CD14-positive monocyte (primary cell): ENCODE results near the gene TAF1C. TPM values are rescaled to one million over a fixed set of nuclear protein-coding genes. Genes with fewer than 3 reads are reported as not detected.
A peak's percentile ranks its signal among the peaks of the same experiment; 100 is the strongest.

Experiments used
- DNase-seq, 3 donors: peaks; one replicate each; pipeline ENCODE4 v3.0.0-alpha.2; 2011 to 2022
- H2AFZ ChIP-seq: 2 replicates; pipeline ENCODE4 v1.6.0; 2012; ENCODE audit warnings: mild to moderate bottlenecking, low read depth, low read length, inconsistent platforms; ENCODE audit not compliant: insufficient read depth, poor library complexity, severe bottlenecking
- H3K27ac ChIP-seq, 2 donors: 1 replicate in 1 of 2; 2 replicates in 1 of 2; pipeline ENCODE4 v1.5.1; 2012 to 2013; ENCODE audit warnings: low read length in 2 of 2, control low read depth in 1 of 2, inconsistent platforms in 1 of 2, low read depth in 1 of 2, mild to moderate bottlenecking in 1 of 2
- H3K27me3 ChIP-seq, 2 donors: one replicate each; pipeline versions ENCODE4 v1.6.0 to v1.6.1; 2011 to 2013; ENCODE audit warnings: low read length in 2 of 2; ENCODE audit not compliant: control insufficient read depth in 2 of 2, insufficient read depth in 2 of 2
- H3K36me3 ChIP-seq, 2 donors: replicated peaks in 1 of 2; 1 replicate in 1 of 2; 2 replicates in 1 of 2; pipeline versions ENCODE4 v1.5.1 to v1.6.1; 2012 to 2013; ENCODE audit warnings: low read length in 2 of 2, control low read depth in 1 of 2, inconsistent platforms in 1 of 2, mild to moderate bottlenecking in 1 of 2; ENCODE audit not compliant: insufficient read depth in 2 of 2, control insufficient read depth in 1 of 2
- H3K4me1 ChIP-seq, 2 donors: 1 replicate in 1 of 2; 2 replicates in 1 of 2; pipeline versions ENCODE4 v1.5.1 to v1.6.1; 2012 to 2013; ENCODE audit warnings: low read length in 2 of 2, control low read depth in 1 of 2, inconsistent platforms in 1 of 2, mild to moderate bottlenecking in 1 of 2, moderate library complexity in 1 of 2; ENCODE audit not compliant: insufficient read depth in 2 of 2, control insufficient read depth in 1 of 2
- H3K4me2 ChIP-seq: replicated peaks from 2 replicates; pipeline ENCODE3; 2012; ENCODE audit warnings: low read length, moderate library complexity, mild to moderate bottlenecking; ENCODE audit not compliant: poor library complexity, severe bottlenecking; ENCODE audit errors: extremely low read depth
- H3K4me3 ChIP-seq, 3 experiments: fragments of 200-600 bp in 1 of 3; sonication (generic) in 1 of 3; replicated peaks in 1 of 3; 1 replicate in 2 of 3; 2 replicates in 1 of 3; pipeline ENCODE4 v1.5.1; 2011 to 2013; ENCODE audit warnings: low read length in 3 of 3, mild to moderate bottlenecking in 3 of 3, control low read depth in 2 of 3, low read depth in 2 of 3, inconsistent platforms in 1 of 3, moderate library complexity in 1 of 3
- H3K79me2 ChIP-seq: 2 replicates; pipeline ENCODE4 v1.6.0; 2012; ENCODE audit warnings: mild to moderate bottlenecking, control low read depth, inconsistent platforms, low read length, moderate library complexity; ENCODE audit not compliant: insufficient read depth
- H3K9ac ChIP-seq: 2 replicates; pipeline ENCODE4 v1.6.0; 2017; ENCODE audit warnings: low read length, mild to moderate bottlenecking; ENCODE audit not compliant: insufficient read depth, poor library complexity, severe bottlenecking
- H3K9me3 ChIP-seq, 2 donors: replicated peaks in 1 of 2; 1 replicate in 1 of 2; 2 replicates in 1 of 2; pipeline versions ENCODE4 v1.5.1 to v1.6.1; 2012 to 2013; ENCODE audit warnings: low read length in 2 of 2, control low read depth in 1 of 2; ENCODE audit not compliant: control insufficient read depth in 1 of 2, insufficient read depth in 1 of 2
- H4K20me1 ChIP-seq: 2 replicates; pipeline ENCODE4 v1.6.0; 2012; ENCODE audit warnings: mild to moderate bottlenecking, low read length, control low read depth, moderate library complexity; ENCODE audit not compliant: insufficient read depth
- H3K27ac Mint-ChIP-seq, 7 donors: one replicate each; pipeline ENCODE4 v1.8.0; 2020; ENCODE audit warnings: mild to moderate bottlenecking in 7 of 7, mixed read lengths in 7 of 7, moderate library complexity in 6 of 7, inconsistent platforms in 2 of 7
- H3K27me3 Mint-ChIP-seq, 3 donors: one replicate each; pipeline ENCODE4 v1.8.0; 2021 to 2022; ENCODE audit warnings: low read depth in 3 of 3, mild to moderate bottlenecking in 3 of 3, mixed read lengths in 3 of 3, moderate library complexity in 3 of 3, inconsistent platforms in 1 of 3
- H3K36me3 Mint-ChIP-seq, 2 donors: one replicate each; pipeline ENCODE4 v1.8.0; 2020; ENCODE audit warnings: mixed read lengths in 2 of 2, inconsistent platforms in 1 of 2, mild to moderate bottlenecking in 1 of 2
- H3K4me1 Mint-ChIP-seq: one replicate; pipeline ENCODE4 v1.8.0; 2020; ENCODE audit warnings: mild to moderate bottlenecking, mixed read lengths
- H3K4me3 Mint-ChIP-seq, 2 donors: one replicate each; pipeline ENCODE4 v1.8.0; 2020; ENCODE audit warnings: mild to moderate bottlenecking in 2 of 2, mixed read lengths in 2 of 2, moderate library complexity in 1 of 2
- H3K9me3 Mint-ChIP-seq, 7 donors: one replicate each; pipeline ENCODE4 v1.8.0; 2020 to 2022; ENCODE audit warnings: mixed read lengths in 7 of 7, mild to moderate bottlenecking in 6 of 7, moderate library complexity in 6 of 7, inconsistent platforms in 2 of 7
- WGBS: methylation state at CpG from one replicate; pipeline ENCODE4 v1.1.5; 2013; ENCODE audit warnings: missing lambda C conversion rate; ENCODE audit not compliant: insufficient coverage; 5-methylcytosine and 5-hydroxymethylcytosine counted together
- intact Hi-C, 2 donors: fragments of 100-400 bp; cut with micrococcal nuclease; formaldehyde crosslinking; loops; one replicate each; pipeline versions ENCODE4 v1.15.0 to v1.15.1; 2023
- polyA plus RNA-seq, 3 donors: library from polyadenylated mRNA; depleted of rRNA in 1 of 3; unstranded in 2 of 3; stranded (reverse) in 1 of 3; fragments of 300-500 nt in 2 of 3; fragments of >200 nt in 1 of 3; fragmentation: Illumina TruSeq in 2 of 3; gene quantifications; 1 replicate in 2 of 3; 2 replicates in 1 of 3; pipeline ENCODE4 v1.2.3, GENCODE V29; 2012 to 2021
- TF ChIP-seq, protein P1 (sequence below): fragments of 200-600 bp; IDR thresholded peaks from one replicate; pipeline ENCODE4 v1.8.0; 2022; ENCODE audit warnings: antibody characterized with exemption, mild to moderate bottlenecking

Gene TAF1C
- polyA plus RNA-seq, 3 donors: 4.0 to 126 (median 4.5) TPM

DNA sequence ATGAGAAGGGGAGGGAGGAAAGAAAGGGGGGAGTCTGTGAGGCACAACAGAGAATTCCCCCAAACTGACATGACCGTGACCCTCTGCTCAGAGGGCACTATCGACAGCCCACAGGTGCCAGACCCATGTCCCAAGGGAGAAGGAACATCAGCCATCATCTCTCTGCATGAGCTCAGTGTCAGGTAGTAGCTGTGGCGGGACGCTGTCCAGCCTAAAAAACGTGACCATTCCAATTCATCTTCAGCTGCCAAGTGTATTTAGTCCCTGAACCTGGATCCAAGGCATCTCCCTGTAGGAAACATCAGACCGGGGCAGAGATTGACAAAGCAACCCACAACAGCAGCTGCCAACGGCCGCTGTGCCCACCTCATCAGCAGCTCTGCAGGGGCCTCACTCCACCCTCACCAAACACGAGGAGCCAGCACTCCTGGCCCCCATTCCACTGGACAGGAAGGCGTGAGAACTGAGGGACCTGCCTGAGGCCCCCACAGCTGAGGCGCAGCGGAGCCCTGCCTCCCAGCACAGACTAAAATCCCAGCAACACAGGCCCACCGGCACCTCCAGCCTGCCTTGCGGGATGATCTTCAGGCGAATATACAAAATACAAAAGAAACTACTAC is 8.6 kb downstream of the TAF1C start:
- intact Hi-C loops: no loop called here
- Histone ChIP-seq H3K79me2 (no peaks in the 10 kb centered on the region), H3K9me3 (no peaks in the 10 kb centered on the region), H3K4me2 (no peak overlapping the region), H4K20me1 (peaks cover 3% of the 10 kb centered on the region), H3K4me1 (peaks cover 24 to 26% of the 10 kb centered on the region in 2 donors), H3K9ac (no peak overlapping the region), H2AFZ (no peak overlapping the region), H3K4me3 (no peak overlapping the region), H3K27ac (peak overlapping the region in 1 of 2 donors; percentile 32), H3K27me3 (no peaks in the 10 kb centered on the region), H3K36me3 (peaks cover 58% of the 10 kb centered on the region in 2 donors)
- TF ChIP-seq, protein P1, sequence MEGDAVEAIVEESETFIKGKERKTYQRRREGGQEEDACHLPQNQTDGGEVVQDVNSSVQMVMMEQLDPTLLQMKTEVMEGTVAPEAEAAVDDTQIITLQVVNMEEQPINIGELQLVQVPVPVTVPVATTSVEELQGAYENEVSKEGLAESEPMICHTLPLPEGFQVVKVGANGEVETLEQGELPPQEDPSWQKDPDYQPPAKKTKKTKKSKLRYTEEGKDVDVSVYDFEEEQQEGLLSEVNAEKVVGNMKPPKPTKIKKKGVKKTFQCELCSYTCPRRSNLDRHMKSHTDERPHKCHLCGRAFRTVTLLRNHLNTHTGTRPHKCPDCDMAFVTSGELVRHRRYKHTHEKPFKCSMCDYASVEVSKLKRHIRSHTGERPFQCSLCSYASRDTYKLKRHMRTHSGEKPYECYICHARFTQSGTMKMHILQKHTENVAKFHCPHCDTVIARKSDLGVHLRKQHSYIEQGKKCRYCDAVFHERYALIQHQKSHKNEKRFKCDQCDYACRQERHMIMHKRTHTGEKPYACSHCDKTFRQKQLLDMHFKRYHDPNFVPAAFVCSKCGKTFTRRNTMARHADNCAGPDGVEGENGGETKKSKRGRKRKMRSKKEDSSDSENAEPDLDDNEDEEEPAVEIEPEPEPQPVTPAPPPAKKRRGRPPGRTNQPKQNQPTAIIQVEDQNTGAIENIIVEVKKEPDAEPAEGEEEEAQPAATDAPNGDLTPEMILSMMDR: no peak
- Mint-ChIP-seq H3K27me3 (peaks cover 1 to 5% (median 2%) of the 10 kb centered on the region in 3 donors), H3K27ac (peak overlapping the region in 5 of 7 donors; percentile 10 to 97 (median 83)), H3K4me3 (no peak overlapping the region), H3K4me1 (peaks cover 27% of the 10 kb centered on the region), H3K9me3 (no peaks in the 10 kb centered on the region), H3K36me3 (peaks cover 48 to 62% of the 10 kb centered on the region in 2 donors)
- DNase-seq: no peak
- 93% methylated on average over 11 of the region's 15 CpGs for WGBS

DNA sequence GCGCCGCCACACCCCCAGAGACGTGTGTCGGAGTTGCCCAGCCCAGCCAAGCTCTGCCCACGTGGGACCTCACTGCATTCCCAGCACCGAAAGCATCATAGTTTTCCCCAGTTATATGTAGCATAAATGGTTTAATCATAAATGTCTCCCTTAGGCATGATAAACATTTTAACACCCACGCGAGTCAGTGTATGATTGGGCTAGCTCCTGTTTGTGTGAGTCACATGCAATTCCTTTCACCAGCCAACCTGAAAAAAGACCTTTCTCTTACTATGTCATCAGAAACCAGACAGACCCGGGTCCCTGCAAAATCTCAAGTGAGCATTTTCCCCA is 9.2 kb downstream of the TAF1C start:
- H3K9ac ChIP-seq: no peak overlapping the region

More for the DNA sequence above, 9.2 kb downstream of the TAF1C start:
- Histone ChIP-seq H4K20me1 (no peaks in the 10 kb centered on the region), H3K27me3 (no peaks in the 10 kb centered on the region), H3K4me1 (peaks cover 24 to 26% of the 10 kb centered on the region in 2 donors), H3K9me3 (no peaks in the 10 kb centered on the region), H3K36me3 (peaks cover 52 to 53% of the 10 kb centered on the region in 2 donors), H2AFZ (no peak overlapping the region), H3K27ac (peak overlapping the region in 1 of 2 donors; percentile 32), H3K79me2 (no peaks in the 10 kb centered on the region), H3K4me3 (no peak overlapping the region), H3K4me2 (no peak overlapping the region)
- peak in 1 of 3 donors; percentile 61 for DNase-seq
- Mint-ChIP-seq H3K9me3 (no peaks in the 10 kb centered on the region), H3K4me1 (peaks cover 27% of the 10 kb centered on the region), H3K36me3 (peaks cover 42 to 56% of the 10 kb centered on the region in 2 donors), H3K27me3 (peaks cover 1 to 5% (median 2%) of the 10 kb centered on the region in 3 donors), H3K27ac (peak overlapping the region in 6 of 7 donors; percentile 10 to 97 (median 72)), H3K4me3 (no peak overlapping the region)
- no CpG with 5 or more reads among the region's 9 CpGs for WGBS
- intact Hi-C loops: no loop called here
- TF ChIP-seq, protein P1: no peak
